Parathyroid adenoma (tissue), 2 donors: ENCODE results near the gene ITPA.
"Not testable (repeated sequence)": the region's sequence is repeated elsewhere in the genome, so short reads cannot be mapped to it uniquely, and the experiment has no call there.

Experiments
- H2AFZ ChIP-seq: fragments of 300-600 bp; sonication (generic); one replicate; pipeline ENCODE4 v1.7.0; 2017; ENCODE audit warnings: antibody characterized with exemption, mild to moderate bottlenecking
- H3K27ac ChIP-seq: fragments of 300-600 bp; sonication (generic); one replicate; pipeline ENCODE4 v1.7.0; 2017
- H3K27me3 ChIP-seq: fragments of 300-600 bp; sonication (generic); one replicate; pipeline ENCODE4 v1.7.0; 2017; ENCODE audit warnings: low read length; ENCODE audit not compliant: control insufficient read depth, insufficient read depth
- H3K36me3 ChIP-seq: fragments of 300-600 bp; sonication (generic); one replicate; pipeline ENCODE4 v1.7.0; 2017; ENCODE audit warnings: low read length; ENCODE audit not compliant: control insufficient read depth, insufficient read depth
- H3K4me1 ChIP-seq: fragments of 300-600 bp; sonication (generic); one replicate; pipeline ENCODE4 v1.7.0; 2017; ENCODE audit warnings: control low read depth
- H3K4me2 ChIP-seq: fragments of 300-600 bp; sonication (generic); one replicate; pipeline ENCODE4 v1.7.0; 2017; ENCODE audit warnings: low read length
- H3K4me3 ChIP-seq: fragments of 300-600 bp; sonication (generic); one replicate; pipeline ENCODE4 v1.7.0; 2017; ENCODE audit warnings: low read depth, low read length
- H3K79me2 ChIP-seq: fragments of 300-600 bp; sonication (generic); one replicate; pipeline ENCODE4 v1.7.0; 2017; ENCODE audit warnings: control low read depth
- H3K9ac ChIP-seq: fragments of 300-600 bp; sonication (generic); one replicate; pipeline ENCODE4 v1.7.0; 2017; ENCODE audit warnings: mild to moderate bottlenecking
- H3K9me3 ChIP-seq: fragments of 300-600 bp; sonication (generic); one replicate; pipeline ENCODE4 v1.7.0; 2017; ENCODE audit warnings: low read length; ENCODE audit not compliant: control insufficient read depth
- TF ChIP-seq, protein P1 (sequence below): fragments of 300-600 bp; sonication (generic); IDR thresholded peaks from one replicate; pipeline ENCODE4 v1.7.0; 2017; ENCODE audit warnings: antibody characterized with exemption, mild to moderate bottlenecking
- donor health status: primary hyperparathyroidism.

Gene ITPA

DNA sequence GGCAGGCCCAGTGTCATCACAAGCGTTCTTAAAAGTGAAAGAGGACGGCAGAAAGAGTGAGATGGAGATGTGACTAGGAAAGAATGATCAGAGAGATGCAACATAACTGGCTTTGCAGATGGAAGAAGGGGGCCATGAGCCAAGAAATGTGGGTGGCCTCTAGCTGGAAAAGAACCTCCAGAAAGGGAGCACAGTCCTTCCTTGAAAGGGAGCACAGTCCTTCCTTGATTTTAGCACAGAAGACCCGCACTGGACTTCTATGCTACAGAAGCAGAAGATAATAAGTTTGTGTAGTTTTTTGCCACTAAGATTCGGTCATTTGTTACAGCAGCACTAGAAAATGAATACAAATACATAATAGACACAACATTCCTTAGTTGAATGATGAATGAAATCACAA lies 29.0 kb upstream of the ITPA start:
- no peak overlapping the region for H3K4me2 ChIP-seq
- no peaks in the 10 kb centered on the region for H3K36me3 ChIP-seq
- H2AFZ ChIP-seq, result no peak overlapping the region
- no peaks in the 10 kb centered on the region for H3K27me3 ChIP-seq
- TF ChIP-seq, protein P1, sequence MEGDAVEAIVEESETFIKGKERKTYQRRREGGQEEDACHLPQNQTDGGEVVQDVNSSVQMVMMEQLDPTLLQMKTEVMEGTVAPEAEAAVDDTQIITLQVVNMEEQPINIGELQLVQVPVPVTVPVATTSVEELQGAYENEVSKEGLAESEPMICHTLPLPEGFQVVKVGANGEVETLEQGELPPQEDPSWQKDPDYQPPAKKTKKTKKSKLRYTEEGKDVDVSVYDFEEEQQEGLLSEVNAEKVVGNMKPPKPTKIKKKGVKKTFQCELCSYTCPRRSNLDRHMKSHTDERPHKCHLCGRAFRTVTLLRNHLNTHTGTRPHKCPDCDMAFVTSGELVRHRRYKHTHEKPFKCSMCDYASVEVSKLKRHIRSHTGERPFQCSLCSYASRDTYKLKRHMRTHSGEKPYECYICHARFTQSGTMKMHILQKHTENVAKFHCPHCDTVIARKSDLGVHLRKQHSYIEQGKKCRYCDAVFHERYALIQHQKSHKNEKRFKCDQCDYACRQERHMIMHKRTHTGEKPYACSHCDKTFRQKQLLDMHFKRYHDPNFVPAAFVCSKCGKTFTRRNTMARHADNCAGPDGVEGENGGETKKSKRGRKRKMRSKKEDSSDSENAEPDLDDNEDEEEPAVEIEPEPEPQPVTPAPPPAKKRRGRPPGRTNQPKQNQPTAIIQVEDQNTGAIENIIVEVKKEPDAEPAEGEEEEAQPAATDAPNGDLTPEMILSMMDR, result no peak
- no peak overlapping the region for H3K4me3 ChIP-seq
- H3K9ac ChIP-seq, result no peak overlapping the region
- H3K4me1 ChIP-seq, result peaks cover 2% of the 10 kb centered on the region
- H3K27ac ChIP-seq, result no peak overlapping the region
- no peaks in the 10 kb centered on the region for H3K9me3 ChIP-seq
- H3K79me2 ChIP-seq, result no peaks in the 10 kb centered on the region

DNA sequence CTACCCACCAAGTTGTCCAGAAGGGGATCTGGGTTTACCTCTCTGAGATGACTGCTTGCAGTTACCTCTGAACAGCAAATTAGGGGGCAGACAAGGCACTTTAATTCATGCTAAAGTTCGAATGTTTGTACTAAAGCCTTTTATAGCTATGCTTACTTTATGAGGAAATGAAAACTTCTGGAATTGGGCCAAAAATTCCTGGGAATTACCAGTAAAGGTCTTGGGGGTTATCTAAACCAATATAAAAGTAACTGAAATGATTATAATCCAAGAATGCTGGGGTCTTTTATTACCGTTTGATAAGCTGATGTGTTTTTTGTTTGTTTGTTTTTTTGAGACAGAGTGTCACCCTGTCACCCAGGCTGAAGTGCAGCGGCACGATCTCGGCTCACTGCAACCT lies 28.0 kb upstream of the ITPA start:
- Histone ChIP-seq H3K27me3 (no peaks in the 10 kb centered on the region), H3K36me3 (no peaks in the 10 kb centered on the region)

DNA sequence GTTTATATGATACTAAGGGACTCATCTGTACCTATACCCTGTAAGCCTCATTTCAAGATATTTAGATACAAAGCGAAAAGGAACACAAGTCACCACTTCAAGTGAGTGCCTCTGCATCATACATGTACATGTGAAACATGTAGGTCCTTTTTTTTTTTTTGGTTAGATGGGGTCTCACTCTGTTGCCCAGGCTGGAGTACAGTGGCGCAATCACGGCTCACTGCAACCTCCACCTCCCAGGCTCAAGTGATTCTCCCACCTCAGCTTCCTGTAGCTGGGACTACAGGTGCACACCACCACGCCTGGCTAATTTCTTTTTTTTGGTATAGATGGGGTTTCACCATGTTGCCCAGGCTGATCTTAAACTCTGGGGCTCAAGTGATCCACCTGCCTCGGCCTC lies 26.9 kb upstream of the ITPA start:
- H3K9ac ChIP-seq, H3K4me1 ChIP-seq, H3K79me2 ChIP-seq, H3K4me2 ChIP-seq, H3K36me3 ChIP-seq, H2AFZ ChIP-seq, H3K9me3 ChIP-seq, H3K4me3 ChIP-seq, H3K27me3 ChIP-seq, H3K27ac ChIP-seq: not testable (repeated sequence)

More for the DNA sequence above, 28.0 kb upstream of the ITPA start:
- Histone ChIP-seq H3K4me1 (no peaks in the 10 kb centered on the region), H3K9ac (no peak overlapping the region), H2AFZ (no peak overlapping the region), H3K79me2 (no peaks in the 10 kb centered on the region), H3K9me3 (no peaks in the 10 kb centered on the region), H3K4me3 (no peak overlapping the region), H3K4me2 (no peak overlapping the region), H3K27ac (no peak overlapping the region)
- TF ChIP-seq, protein P1, result no peak

DNA sequence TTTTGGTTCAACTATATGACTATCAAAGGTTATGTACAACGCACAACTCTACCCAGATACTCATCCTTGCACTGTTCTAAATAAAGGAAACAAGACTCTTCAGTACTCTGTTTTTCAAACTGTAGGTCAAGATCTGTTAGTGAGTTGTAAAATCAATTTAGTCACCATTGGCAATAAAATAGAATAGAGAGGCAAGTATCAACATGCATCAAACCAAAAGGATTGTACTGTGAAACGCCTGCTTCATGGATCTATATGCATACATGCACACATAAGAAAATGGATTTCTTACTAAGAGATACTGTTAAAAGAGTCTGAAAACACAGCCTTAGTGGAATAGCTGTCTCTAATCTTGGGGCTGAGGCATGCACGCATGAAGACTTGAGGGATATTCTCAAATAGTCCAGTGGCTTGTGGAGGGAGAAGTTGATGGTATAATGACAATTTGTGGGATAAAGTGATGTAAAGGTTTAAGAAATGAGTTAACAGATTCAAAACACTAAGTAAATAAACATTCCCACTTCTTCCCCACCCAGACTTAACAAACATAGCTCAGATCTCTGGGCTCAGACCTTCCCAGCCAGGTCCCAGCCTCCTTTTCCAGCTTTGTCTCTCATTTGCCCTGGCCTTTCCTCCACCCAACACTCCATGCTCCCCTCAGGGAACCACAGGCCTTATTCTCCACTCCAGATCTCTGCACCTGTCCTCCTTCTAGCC lies 25.2 kb upstream of the ITPA start:
- Histone ChIP-seq H3K9me3 (no peaks in the 10 kb centered on the region), H3K4me3 (no peak overlapping the region), H3K36me3 (no peaks in the 10 kb centered on the region), H3K9ac (no peak overlapping the region), H2AFZ (no peak overlapping the region), H3K27ac (no peak overlapping the region), H3K4me2 (no peak overlapping the region), H3K27me3 (no peaks in the 10 kb centered on the region), H3K79me2 (no peaks in the 10 kb centered on the region), H3K4me1 (no peaks in the 10 kb centered on the region)
- TF ChIP-seq, protein P1, result no peak

DNA sequence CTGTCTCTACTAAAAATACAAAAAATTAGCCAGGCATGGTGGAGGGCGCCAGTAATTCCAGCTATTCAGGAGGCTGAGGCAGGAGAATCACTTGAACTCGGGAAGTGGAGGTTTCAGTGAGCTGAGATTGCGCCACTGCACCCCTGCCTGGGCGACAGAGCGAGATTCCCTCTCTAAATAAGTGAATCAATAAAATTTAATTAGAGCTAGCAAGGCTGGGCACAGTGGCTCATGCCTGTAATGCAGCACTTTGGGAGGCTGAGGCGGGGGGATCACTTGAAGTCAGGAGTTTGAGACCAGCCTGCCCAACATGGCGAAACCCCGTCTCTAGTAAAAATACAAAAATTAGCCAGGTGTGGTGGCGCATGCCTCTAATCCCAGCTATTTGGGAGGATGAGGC lies 21.4 kb upstream of the ITPA start:
- not testable (repeated sequence) for H3K27me3 ChIP-seq

More for the DNA sequence above, 21.4 kb upstream of the ITPA start:
- not testable (repeated sequence) for H3K27ac ChIP-seq, H3K79me2 ChIP-seq, H3K9ac ChIP-seq, H2AFZ ChIP-seq, H3K4me2 ChIP-seq, H3K9me3 ChIP-seq, H3K4me3 ChIP-seq, H3K4me1 ChIP-seq, H3K36me3 ChIP-seq
